Heart left ventricle (tissue), 16 donors: ENCODE measurements around the gene PARP15. TPM values are rescaled to one million over a fixed set of nuclear protein-coding genes. Genes with fewer than 3 reads are reported as not detected.

Experiments used
- ATAC-seq, 4 donors: fragments of 200-7000 bp; cut with Tn5 transposase; one replicate each; pipeline ENCODE4 v1.9.1; 2020 to 2022; ENCODE audit warnings: moderate library complexity in 4 of 4, mild to moderate bottlenecking in 3 of 4, moderate number of reproducible peaks in 1 of 4
- DNase-seq, 5 donors: peaks; one replicate each; pipeline ENCODE4 v3.0.0-alpha.2; 2020
- H3K27ac ChIP-seq, 12 donors: fragments of 200-600 bp; sonication (generic) in 4 of 12; one replicate each; pipeline versions ENCODE4 v1.5.0 to v1.8.0; 2016 to 2022; ENCODE audit warnings: mild to moderate bottlenecking in 2 of 12
- H3K27me3 ChIP-seq, 9 donors: fragments of 200-600 bp; sonication (generic) in 2 of 9; one replicate each; pipeline versions ENCODE4 v1.5.1 to v1.8.0; 2016 to 2022; ENCODE audit warnings: mild to moderate bottlenecking in 3 of 9
- H3K36me3 ChIP-seq, 9 donors: fragments of 200-600 bp; sonication (generic) in 2 of 9; one replicate each; pipeline versions ENCODE4 v1.5.0 to v1.8.0; 2018 to 2022; ENCODE audit warnings: mild to moderate bottlenecking in 2 of 9
- H3K4me1 ChIP-seq, 12 donors: fragments of 200-600 bp; sonication (generic) in 4 of 12; one replicate each; pipeline versions ENCODE4 v1.5.0 to v1.8.0; 2016 to 2022; ENCODE audit warnings: mild to moderate bottlenecking in 3 of 12
- H3K4me3 ChIP-seq, 12 donors: fragments of 200-600 bp; sonication (generic) in 4 of 12; one replicate each; pipeline versions ENCODE4 v1.5.0 to v1.8.0; 2017 to 2022; ENCODE audit warnings: mild to moderate bottlenecking in 9 of 12, moderate library complexity in 4 of 12
- H3K9me3 ChIP-seq, 12 donors: fragments of 200-600 bp; sonication (generic) in 4 of 12; one replicate each; pipeline versions ENCODE4 v1.5.0 to v1.8.0; 2016 to 2022; ENCODE audit warnings: mild to moderate bottlenecking in 1 of 12
- POLR2A ChIP-seq, 2 donors: fragments of 450-650 bp; IDR thresholded peaks; one replicate each; pipeline ENCODE4 v1.6.1; 2017; ENCODE audit warnings: antibody characterized with exemption in 2 of 2, mild to moderate bottlenecking in 2 of 2, moderate library complexity in 2 of 2
- WGBS, 4 donors: extraction: QIAGEN DNeasy Blood & Tissue Kit in 2 of 4; methylation state at CpG; one replicate each; pipeline versions ENCODE4 v1.1.5 to v1.1.7; 2013 to 2018; 5-methylcytosine and 5-hydroxymethylcytosine counted together
- intact Hi-C, 10 donors: fragments of 100-400 bp; cut with DNase I; formaldehyde crosslinking; loops; one replicate each; pipeline versions ENCODE4 v1.11.1 to v1.14.2; 2022
- polyA plus RNA-seq, 2 donors: library from polyadenylated mRNA; stranded (reverse); fragments of 200-250 nt; gene quantifications; one replicate each; pipeline ENCODE4 v1.2.3, GENCODE V29; 2013
- total RNA-seq, 9 donors: library from RNA; depleted of rRNA in 2 of 9; stranded (reverse); fragments of >200 nt in 2 of 9; fragmentation: NEBNext Ultra II Directional in 3 of 9; extraction: Animal tissue kit (Norgen Biotek cat#: 25700) in 3 of 9; gene quantifications; one replicate each; pipeline versions ENCODE4 v1.1.0 to v1.2.4, GENCODE V29; 2016 to 2023
- TF ChIP-seq, protein P1 (sequence below), 12 donors: fragments of 200-600 bp; sonication (generic) in 4 of 12; IDR thresholded peaks; one replicate each; pipeline versions ENCODE4 v1.5.0 to v1.8.0; 2018 to 2022; ENCODE audit warnings: antibody characterized with exemption in 12 of 12, mild to moderate bottlenecking in 5 of 12
- donor health status: ischemic (EF 13 %, LVEDD 7.1; RV severe dilation, severe dysfunction).
- donor health status: healthy with polysubstance abuse.
- donor health status: DM: no; HTN: yes; CAD: no.
- donor health status: DM: no; HTN: no; CAD: no.
- donor health status: ischemic (EF 25% LVEDD 6.9; RV normal size, moderate dysfunction).
- donor health status: ischemic (EF 25% LVEDD 5.7; RV mildly dilated, moderate dysfunction).
- donor health status: healthy.
- donor health status: DM: yes; HTN: yes; CAD: no.
- donor health status: ischemic (EF 35%, LVEDD 5.7; RV mildly dilated, moderate dysfunction).
- donor health status: nonischemic (EF 11% LVEDD 7.7; RV severe dilation, severe dysfunction).
- donor health status: DM: yes; HTN: yes; CAD: no.
- donor health status: PGD.
- donor health status: ischemic (EF 29% LVEDD 5.4; RV normal size, mild dysfunction).
- donor health status: nonischemic (EF 23%, LVEDD 6.1; RV moderate dilation, normal function).

Gene PARP15
- total and polyA plus RNA-seq, 11 donors, result 0.21 to 2.9 (median 0.67) TPM

DNA sequence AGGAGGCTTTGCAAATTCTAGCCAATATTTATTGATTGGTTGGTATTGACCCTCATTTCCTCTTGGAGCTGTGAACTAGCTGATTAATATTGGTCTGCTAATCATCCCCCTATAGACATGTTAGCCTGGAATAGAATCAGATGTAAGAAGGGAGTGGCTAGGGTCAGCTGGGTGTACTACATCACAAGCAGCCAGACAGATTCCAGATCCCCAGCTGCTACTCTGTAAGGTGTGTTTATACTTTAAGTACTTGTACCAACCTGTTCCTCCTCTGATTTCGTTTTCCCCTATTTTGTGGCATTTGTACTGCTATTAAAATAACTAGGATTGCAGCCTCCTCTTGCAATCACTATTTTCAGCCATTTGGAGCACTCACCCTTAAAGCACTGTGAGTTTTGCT lies 49.9 kb downstream of the PARP15 start:
- TF ChIP-seq, protein P1, sequence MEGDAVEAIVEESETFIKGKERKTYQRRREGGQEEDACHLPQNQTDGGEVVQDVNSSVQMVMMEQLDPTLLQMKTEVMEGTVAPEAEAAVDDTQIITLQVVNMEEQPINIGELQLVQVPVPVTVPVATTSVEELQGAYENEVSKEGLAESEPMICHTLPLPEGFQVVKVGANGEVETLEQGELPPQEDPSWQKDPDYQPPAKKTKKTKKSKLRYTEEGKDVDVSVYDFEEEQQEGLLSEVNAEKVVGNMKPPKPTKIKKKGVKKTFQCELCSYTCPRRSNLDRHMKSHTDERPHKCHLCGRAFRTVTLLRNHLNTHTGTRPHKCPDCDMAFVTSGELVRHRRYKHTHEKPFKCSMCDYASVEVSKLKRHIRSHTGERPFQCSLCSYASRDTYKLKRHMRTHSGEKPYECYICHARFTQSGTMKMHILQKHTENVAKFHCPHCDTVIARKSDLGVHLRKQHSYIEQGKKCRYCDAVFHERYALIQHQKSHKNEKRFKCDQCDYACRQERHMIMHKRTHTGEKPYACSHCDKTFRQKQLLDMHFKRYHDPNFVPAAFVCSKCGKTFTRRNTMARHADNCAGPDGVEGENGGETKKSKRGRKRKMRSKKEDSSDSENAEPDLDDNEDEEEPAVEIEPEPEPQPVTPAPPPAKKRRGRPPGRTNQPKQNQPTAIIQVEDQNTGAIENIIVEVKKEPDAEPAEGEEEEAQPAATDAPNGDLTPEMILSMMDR (IDR thresholded peaks at IDR 0.05), result no peak
- TF ChIP-seq POLR2A (IDR thresholded peaks at IDR 0.05), result no peak
- Histone ChIP-seq H3K27me3 (no peaks in the 10 kb centered on the region), H3K27ac (no peak overlapping the region), H3K4me1 (no peaks in the 10 kb centered on the region), H3K9me3 (no peaks in the 10 kb centered on the region), H3K4me3 (no peak overlapping the region), H3K36me3 (no peaks in the 10 kb centered on the region)
- WGBS, 4 donors, result 23 to 42% (median 31%) methylated on average over 1 of the region's 1 CpG
- ATAC-seq (no peak), DNase-seq (no peak)
- intact Hi-C loops, result no loop called here

GRCh38 chr3:122628567-122628966 lies 51.1 kb downstream of the PARP15 start:
- intact Hi-C loops, result no loop called here
- no peak overlapping the region for H3K27ac ChIP-seq
- H3K36me3 ChIP-seq, result no peaks in the 10 kb centered on the region
- TF ChIP-seq, protein P1 (IDR thresholded peaks at IDR 0.05), result no peak
- no peak for TF ChIP-seq POLR2A (IDR thresholded peaks at IDR 0.05)
- H3K9me3 ChIP-seq, result no peaks in the 10 kb centered on the region
- ATAC-seq, result no peak
- WGBS, 4 donors, result 59 to 72% (median 65%) methylated on average over 3 of the region's 3 CpGs
- no peaks in the 10 kb centered on the region for H3K4me1 ChIP-seq
- no peaks in the 10 kb centered on the region for H3K27me3 ChIP-seq
- DNase-seq, result no peak
- no peak overlapping the region for H3K4me3 ChIP-seq

DNA sequence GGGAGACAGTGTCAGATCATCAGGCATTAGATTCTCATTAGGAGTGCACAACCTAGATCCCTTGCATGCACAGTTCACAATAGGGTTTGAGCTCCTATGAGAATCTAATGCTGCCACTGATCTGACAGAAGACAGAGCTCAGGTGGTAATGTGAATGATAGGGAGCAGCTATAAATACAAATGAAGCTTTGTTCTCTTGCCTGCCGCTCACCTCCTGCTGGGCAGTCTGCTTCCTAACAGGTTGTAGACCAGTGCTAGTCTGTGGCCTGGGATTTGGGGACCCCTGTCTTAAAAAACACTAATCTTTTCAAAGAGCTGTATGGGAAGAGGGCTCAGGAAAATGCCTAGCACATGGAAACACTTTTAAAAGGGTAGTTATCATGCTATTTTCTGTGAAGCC lies 52.3 kb downstream of the PARP15 start:
- 93 to 100% (median 95%) methylated on average over 1 of the region's 1 CpG for WGBS, 4 donors
- ATAC-seq, result no peak
- no peak for TF ChIP-seq POLR2A (IDR thresholded peaks at IDR 0.05)
- TF ChIP-seq, protein P1 (IDR thresholded peaks at IDR 0.05), result no peak
- H3K4me3 ChIP-seq, result no peak overlapping the region
- DNase-seq, result no peak
- H3K9me3 ChIP-seq, result no peaks in the 10 kb centered on the region
- H3K27me3 ChIP-seq, result no peaks in the 10 kb centered on the region
- no peaks in the 10 kb centered on the region for H3K4me1 ChIP-seq
- intact Hi-C loops, result no loop called here
- no peaks in the 10 kb centered on the region for H3K36me3 ChIP-seq
- H3K27ac ChIP-seq, result no peak overlapping the region

GRCh38 chr3:122635789-122636188 lies 58.3 kb downstream of the PARP15 start:
- Histone ChIP-seq H3K9me3 (no peaks in the 10 kb centered on the region), H3K4me1 (no peaks in the 10 kb centered on the region), H3K36me3 (no peaks in the 10 kb centered on the region), H3K4me3 (no peak overlapping the region), H3K27me3 (no peaks in the 10 kb centered on the region), H3K27ac (no peak overlapping the region)
- WGBS, 4 donors, result 61 to 70% (median 66%) methylated on average over 5 of the region's 5 CpGs
- TF ChIP-seq, protein P1 (IDR thresholded peaks at IDR 0.05), result no peak
- TF ChIP-seq POLR2A (IDR thresholded peaks at IDR 0.05), result no peak
- intact Hi-C loops, result no loop called here
- DNase-seq (no peak), ATAC-seq (no peak)
